IMR-90 (cell line): ENCODE results near the gene ZNF3. TPM values are rescaled to one million over a fixed set of nuclear protein-coding genes. Genes with fewer than 3 reads are reported as not detected.
A peak's percentile ranks its signal among the peaks of the same experiment; 100 is the strongest.

Source experiments
- ATAC-seq: fragments of 200-7000 bp; cut with Tn5 transposase; 2 replicates; pipeline ENCODE4 v1.9.1; 2020; ENCODE audit warnings: low read depth, mild to moderate bottlenecking, moderate library complexity
- BruUV-seq: library from RNA; stranded (reverse); fragments of 400-500 nt; replicated peaks from 2 replicates; lab custom pipeline; 2021; lab: Mats Ljungman, UMichigan
- CTCF ChIA-PET: fragments of 300-600 bp; formaldehyde crosslinking; extraction: SDS; loops from one replicate; lab custom pipeline; 2021; ENCODE audit warnings: antibody characterized with exemption; lab: Yijun Ruan, JAX
- POLR2A ChIA-PET: fragments of 300-600 bp; sonication (Branson Sonifier 250); formaldehyde crosslinking; loops from one replicate; lab custom pipeline; 2022; ENCODE audit warnings: antibody characterized with exemption; ENCODE audit not compliant: unreplicated experiment; lab: Charles Lee
- DNase-seq: peaks from one replicate; pipeline ENCODE4 v3.0.0; 2013
- H2AFZ ChIP-seq: replicated peaks from 2 replicates; pipeline ENCODE3; 2013; ENCODE audit warnings: low read length, mild to moderate bottlenecking; ENCODE audit not compliant: poor library complexity
- H2AK5ac ChIP-seq: 2 replicates; pipeline ENCODE4 v1.6.1; 2013; ENCODE audit warnings: low read depth, low read length, inconsistent platforms
- H2AK9ac ChIP-seq: replicated peaks from 2 replicates; pipeline ENCODE3; 2013; ENCODE audit warnings: mild to moderate bottlenecking, low read depth, low read length, moderate library complexity; ENCODE audit not compliant: poor library complexity
- H2BK120ac ChIP-seq: 2 replicates; pipeline ENCODE4 v1.6.1; 2013; ENCODE audit warnings: low read depth, low read length, inconsistent platforms
- H2BK15ac ChIP-seq: 3 replicates; pipeline ENCODE4 v1.6.1; 2013; ENCODE audit warnings: low read depth, low read length, inconsistent platforms
- H2BK20ac ChIP-seq: 2 replicates; pipeline ENCODE4 v1.6.1; 2013; ENCODE audit warnings: low read depth, mild to moderate bottlenecking, inconsistent platforms, low read length, moderate library complexity
- H2BK5ac ChIP-seq: 2 replicates; pipeline ENCODE4 v1.6.1; 2013; ENCODE audit warnings: mild to moderate bottlenecking, low read depth, low read length, inconsistent platforms; ENCODE audit not compliant: poor library complexity, severe bottlenecking
- H3K14ac ChIP-seq: replicated peaks from 2 replicates; pipeline ENCODE4 v1.6.1; 2013; ENCODE audit warnings: low read depth, low read length, inconsistent platforms
- H3K18ac ChIP-seq: 2 replicates; pipeline ENCODE4 v1.6.1; 2013; ENCODE audit warnings: low read depth, low read length, control low read depth
- H3K23ac ChIP-seq: 2 replicates; pipeline ENCODE4 v1.6.1; 2013; ENCODE audit warnings: low read depth, low read length, inconsistent platforms
- H3K27ac ChIP-seq: 2 replicates; pipeline ENCODE4 v1.5.1; 2013; ENCODE audit warnings: mild to moderate bottlenecking, control low read depth, low read length; ENCODE audit not compliant: insufficient read depth
- H3K27me3 ChIP-seq: 2 replicates; pipeline ENCODE4 v1.6.1; 2013; ENCODE audit warnings: low read length; ENCODE audit not compliant: control insufficient read depth, insufficient read depth
- H3K36me3 ChIP-seq: 2 replicates; pipeline ENCODE4 v1.6.1; 2013; ENCODE audit warnings: low read length, mixed read lengths; ENCODE audit not compliant: control insufficient read depth, insufficient read depth
- H3K4ac ChIP-seq: 2 replicates; pipeline ENCODE4 v1.6.1; 2013; ENCODE audit warnings: low read depth, low read length, inconsistent platforms
- H3K4me1 ChIP-seq: 2 replicates; pipeline ENCODE4 v1.6.1; 2013; ENCODE audit warnings: low read length, mixed read lengths; ENCODE audit not compliant: control insufficient read depth, insufficient read depth
- H3K4me2 ChIP-seq: 2 replicates; pipeline ENCODE4 v1.6.1; 2013; ENCODE audit warnings: low read depth, mild to moderate bottlenecking, control low read depth, low read length, moderate library complexity
- H3K4me3 ChIP-seq: 2 replicates; pipeline ENCODE4 v1.5.1; 2013; ENCODE audit warnings: low read depth, mild to moderate bottlenecking, control low read depth, low read length, moderate library complexity; ENCODE audit not compliant: insufficient read depth
- H3K56ac ChIP-seq: 2 replicates; pipeline ENCODE4 v1.6.1; 2013; ENCODE audit warnings: low read length, inconsistent platforms; ENCODE audit not compliant: insufficient read depth; ENCODE audit errors: extremely low read depth
- H3K79me1 ChIP-seq, 2 experiments: 2 replicates each; pipeline ENCODE4 v1.6.1; 2013; ENCODE audit warnings: low read length in 2 of 2, inconsistent platforms in 1 of 2, low read depth in 1 of 2
- H3K9ac ChIP-seq: 2 replicates; pipeline ENCODE4 v1.6.1; 2013; ENCODE audit warnings: low read depth, low read length, control low read depth
- H3K9me1 ChIP-seq: 2 replicates; pipeline ENCODE4 v1.6.1; 2013; ENCODE audit warnings: low read length, inconsistent platforms; ENCODE audit not compliant: insufficient read depth
- H3K9me3 ChIP-seq: 2 replicates; pipeline ENCODE4 v1.6.1; 2013; ENCODE audit warnings: low read length; ENCODE audit not compliant: control insufficient read depth, insufficient read depth
- H4K20me1 ChIP-seq: 2 replicates; pipeline ENCODE4 v1.6.1; 2013; ENCODE audit warnings: low read length, inconsistent platforms; ENCODE audit not compliant: insufficient read depth
- H4K5ac ChIP-seq: 2 replicates; pipeline ENCODE4 v1.6.1; 2013; ENCODE audit warnings: mild to moderate bottlenecking, low read depth, low read length, control low read depth
- H4K8ac ChIP-seq, 2 experiments: 2 replicates each; pipeline ENCODE4 v1.6.1; 2013; ENCODE audit warnings: low read depth in 2 of 2, low read length in 2 of 2, control low read depth in 1 of 2, inconsistent platforms in 1 of 2
- H4K91ac ChIP-seq: 2 replicates; pipeline ENCODE4 v1.6.1; 2013; ENCODE audit warnings: low read depth, low read length, inconsistent platforms; ENCODE audit not compliant: insufficient read depth
- FOS ChIP-seq: fragments of 150-350 bp; IDR thresholded peaks from 2 replicates; pipeline ENCODE4 v1.6.1; 2016; ENCODE audit warnings: low read depth, low read length
- MAZ ChIP-seq: IDR thresholded peaks from 2 replicates; pipeline ENCODE4 v1.6.1; 2012; ENCODE audit warnings: low read depth, mild to moderate bottlenecking, low read length, improper control_type of control experiment, moderate library complexity, borderline replicate concordance
- MXI1 ChIP-seq: IDR thresholded peaks from 2 replicates; pipeline ENCODE4 v1.6.1; 2012; ENCODE audit warnings: low read depth, mild to moderate bottlenecking, low read length, moderate library complexity, borderline replicate concordance
- POLR2A ChIP-seq: IDR thresholded peaks from 2 replicates; pipeline ENCODE4 v1.6.1; 2012; ENCODE audit warnings: mild to moderate bottlenecking, low read depth, low read length
- RAD21 ChIP-seq: IDR thresholded peaks from 2 replicates; pipeline ENCODE4 v1.6.1; 2012; ENCODE audit warnings: low read length, improper control_type of control experiment
- RCOR1 ChIP-seq: IDR thresholded peaks from 2 replicates; pipeline ENCODE4 v1.6.1; 2012; ENCODE audit warnings: mild to moderate bottlenecking, low read length, improper control_type of control experiment; ENCODE audit not compliant: insufficient replicate concordance
- SMC3 ChIP-seq: fragments of 150-350 bp; IDR thresholded peaks from 2 replicates; pipeline ENCODE4 v1.6.1; 2016; ENCODE audit warnings: low read depth, mild to moderate bottlenecking, antibody characterized with exemption, low read length, moderate library complexity
- WGBS, 2 experiments: methylation state at CpG; one replicate each; pipeline versions ENCODE4 v1.1.5 to v1.1.7; 2013; ENCODE audit warnings: missing lambda C conversion rate in 2 of 2; ENCODE audit not compliant: insufficient read length in 1 of 2; ENCODE audit errors: extremely low coverage in 2 of 2; 5-methylcytosine and 5-hydroxymethylcytosine counted together
- dilution Hi-C: fragments of 300-500 bp; cut with HindIII; formaldehyde crosslinking; loops from one replicate; pipeline ENCODE4 v1.14.3; 2018; ENCODE audit warnings: low sequenced_read_pairs; ENCODE audit not compliant: unreplicated experiment
- in situ Hi-C: fragments of 300-500 bp; cut with MboI; formaldehyde crosslinking; loops from 3 replicates; pipeline ENCODE4 v1.14.3; 2019; ENCODE audit warnings: low sequenced_read_pairs, inconsistent platforms, mixed read lengths
- intact Hi-C: fragments of 100-400 bp; cut with micrococcal nuclease; formaldehyde crosslinking; loops from 2 replicates; pipeline ENCODE4 v1.10.0; 2022
- polyA plus RNA-seq, 3 experiments: library from polyadenylated mRNA; depleted of rRNA; stranded (reverse); fragments of >200 nt; gene quantifications; 2 replicates each; pipeline ENCODE4 v1.2.3, GENCODE V29; 2012; ENCODE audit warnings: low replicate concordance in 1 of 3
- total RNA-seq: library from RNA; depleted of rRNA; stranded (reverse); fragments of >200 nt; gene quantifications from 2 replicates; pipeline ENCODE4 v1.2.3, GENCODE V29; 2012

ZNF3 gene
- total and polyA plus RNA-seq, 2 of the 4 experiments (the other 2 are of a cell fraction): 24.8 to 30.8 TPM

- Histone ChIP-seq H3K4me3 (peak overlapping the region; percentile 54), H3K27me3 (no peaks in the 10 kb centered on the region), H3K56ac (peak overlapping the region; percentile 58; the same call in 1 of the 2 replicates), H3K79me1 (peaks cover 28 to 64% of the 10 kb centered on the region in 2 experiments), H4K5ac (peak overlapping the region; percentile 24), H2AK9ac (peak overlapping the region; percentile 97), H3K4me1 (peaks cover 15% of the 10 kb centered on the region), H3K4me2 (peak overlapping the region; percentile 87), H4K91ac (peak overlapping the region; percentile 68; the same call in 1 of the 2 replicates), H3K14ac (0 out of 2 replicates have a peak overlapping the region, but pooled peaks have one; percentile 27), H4K20me1 (peaks cover 7% of the 10 kb centered on the region; the same call in 1 of the 2 replicates), H3K4ac (peak overlapping the region; percentile 76), H2BK15ac (no peak overlapping the region), H2AFZ (peak overlapping the region; percentile 94), H3K18ac (no peak overlapping the region; the same call in 1 of the 2 replicates), H3K23ac (peak overlapping the region; percentile 65; the same call in 1 of the 2 replicates), H4K8ac (peak overlapping the region in 1 of 2 experiments; percentile 82; a peak in 1 of 4 replicates), H3K27ac (peak overlapping the region; percentile 73), H2AK5ac (no peak overlapping the region; the same call in 1 of the 2 replicates), H3K9me1 (peaks cover 5% of the 10 kb centered on the region; the same call in 1 of the 2 replicates), H3K9ac (peak overlapping the region; percentile 75), H2BK120ac (no peak overlapping the region; the same call in 1 of the 2 replicates), H2BK20ac (no peak overlapping the region), H3K9me3 (no peaks in the 10 kb centered on the region), H2BK5ac (peak overlapping the region; percentile 39), H3K36me3 (peaks cover 48% of the 10 kb centered on the region)
- in situ Hi-C loops (no loop called here), dilution Hi-C loops (no loop called here), intact Hi-C loops (loop anchor here (1.0 to 2.0 kb wide), 3 partner anchors 10 to 51 kb away; partner anchors contain the start of genes CNPY4, TAF6 and ZSCAN21)
- no TSS peak for BruUV-seq
- CTCF ChIA-PET: interaction anchor here (1.3 kb wide), 1 partner anchor 10 kb away, joined by 5 read pairs; no protein-coding TSS in a partner anchor
- POLR2A ChIA-PET: interaction anchor here (0.8 kb wide), 1 partner anchor 14 kb away, joined by 3 read pairs; no protein-coding TSS in a partner anchor
- ATAC-seq (peak; percentile 79), DNase-seq (peak; percentile 98)
- 1% methylated on average over 26 of the region's 61 CpGs; no CpG with 5 or more reads in 1 of the 2 experiments for WGBS, 2 experiments
- TF ChIP-seq FOS (0 out of 2 replicates have a peak, but pooled peaks have one; percentile 2), POLR2A (peak; percentile 59), MXI1 (peak; percentile 94), RAD21 (no peak), RCOR1 (peak; percentile 57), MAZ (peak; percentile 89), SMC3 (no peak)
These were observed 19.0 kb upstream of the ZNF3 start for GRCh38 chr7:100100420-100101015.
